Astrocyte (in vitro differentiated cells and primary cell): ENCODE measurements around the gene PEX3. TPM values are rescaled to one million over a fixed set of nuclear protein-coding genes. Genes with fewer than 3 reads are reported as not detected.
"Not testable (repeated sequence)": the region's sequence is repeated elsewhere in the genome, so short reads cannot be mapped to it uniquely, and the experiment has no call there.

Experiments used
- DNase-seq: peaks from one replicate; pipeline ENCODE4 v3.0.0-alpha.2; 2010; ENCODE audit warnings: low read depth
- FAIRE-seq: peaks from 2 replicates; lab custom pipeline; 2011; peaks lifted over from hg19 to GRCh38; lab: Jason Lieb, UNC
- H2AFZ ChIP-seq: 2 replicates; pipeline ENCODE4 v1.6.0; 2012; ENCODE audit warnings: low read depth, low read length, inconsistent platforms
- H3K27ac ChIP-seq: 2 replicates; pipeline ENCODE4 v1.5.1; 2011; ENCODE audit warnings: low read depth, low read length, inconsistent platforms
- H3K27me3 ChIP-seq: 2 replicates; pipeline ENCODE4 v1.6.0; 2011; ENCODE audit warnings: low read length, inconsistent platforms; ENCODE audit not compliant: insufficient read depth
- H3K36me3 ChIP-seq: 2 replicates; pipeline ENCODE4 v1.5.1; 2011; ENCODE audit warnings: low read length, inconsistent platforms; ENCODE audit not compliant: insufficient read depth
- H3K4me1 ChIP-seq: 2 replicates; pipeline ENCODE4 v1.5.1; 2011; ENCODE audit warnings: low read length, inconsistent platforms; ENCODE audit not compliant: insufficient read depth
- H3K4me2 ChIP-seq: 2 replicates; pipeline ENCODE4 v1.6.0; 2012; ENCODE audit warnings: low read length, inconsistent platforms
- H3K4me3 ChIP-seq: 2 replicates; pipeline ENCODE4 v1.5.1; 2011; ENCODE audit warnings: low read depth, mild to moderate bottlenecking, low read length, inconsistent platforms; ENCODE audit not compliant: insufficient read depth
- H3K79me2 ChIP-seq: 2 replicates; pipeline ENCODE4 v1.6.0; 2012; ENCODE audit warnings: mild to moderate bottlenecking, low read length, inconsistent platforms; ENCODE audit not compliant: insufficient read depth
- H3K9ac ChIP-seq: 2 replicates; pipeline ENCODE4 v1.6.0; 2012; ENCODE audit warnings: mild to moderate bottlenecking, low read length, inconsistent platforms
- H3K9me3 ChIP-seq: 2 replicates; pipeline ENCODE4 v1.5.1; 2012; ENCODE audit warnings: low read depth, mild to moderate bottlenecking, low read length, inconsistent platforms; ENCODE audit not compliant: insufficient read depth
- H4K20me1 ChIP-seq: 2 replicates; pipeline ENCODE4 v1.6.0; 2012; ENCODE audit warnings: low read length, inconsistent platforms; ENCODE audit not compliant: insufficient read depth
- H3K27ac Mint-ChIP-seq: one replicate; pipeline ENCODE4 v1.8.0; 2021; ENCODE audit warnings: mild to moderate bottlenecking, mixed read lengths; ENCODE audit not compliant: unreplicated experiment
- H3K27me3 Mint-ChIP-seq: one replicate; pipeline ENCODE4 v1.8.0; 2021; ENCODE audit warnings: low read depth, mixed read lengths; ENCODE audit not compliant: unreplicated experiment
- H3K36me3 Mint-ChIP-seq: one replicate; pipeline ENCODE4 v1.8.0; 2021; ENCODE audit warnings: low read depth, mixed read lengths; ENCODE audit not compliant: unreplicated experiment
- H3K4me1 Mint-ChIP-seq: one replicate; pipeline ENCODE4 v1.8.0; 2021; ENCODE audit warnings: low read depth, mixed read lengths; ENCODE audit not compliant: unreplicated experiment
- H3K4me3 Mint-ChIP-seq: one replicate; pipeline ENCODE4 v1.8.0; 2021; ENCODE audit warnings: mild to moderate bottlenecking, moderate library complexity, mixed read lengths; ENCODE audit not compliant: unreplicated experiment
- H3K9me3 Mint-ChIP-seq: one replicate; pipeline ENCODE4 v1.8.0; 2021; ENCODE audit warnings: mild to moderate bottlenecking, mixed read lengths; ENCODE audit not compliant: unreplicated experiment
- CTCF ChIP-seq: IDR thresholded peaks from 2 replicates; pipeline ENCODE4 v1.5.1; 2011; ENCODE audit warnings: low read depth, mild to moderate bottlenecking, inconsistent platforms, low read length, moderate library complexity; ENCODE audit not compliant: insufficient read depth
- EZH2 ChIP-seq: IDR thresholded peaks from 2 replicates; pipeline ENCODE4 v1.6.1; 2012; ENCODE audit warnings: mild to moderate bottlenecking, low read length, inconsistent platforms; ENCODE audit not compliant: insufficient read depth
- total RNA-seq: library from RNA; stranded (reverse); gene quantifications from 2 replicates; pipeline ENCODE4 v1.2.1, GENCODE V29; 2021

PEX3 gene
- total RNA-seq, 1 donor from 2014 or later, result 14.2 TPM

- no peaks in the 10 kb centered on the region for H3K9me3 ChIP-seq
- Mint-ChIP-seq H3K4me1 (peaks cover 14% of the 10 kb centered on the region), H3K36me3 (peaks cover 3% of the 10 kb centered on the region), H3K9me3 (no peaks in the 10 kb centered on the region), H3K27ac (peak overlapping the region; percentile 58), H3K27me3 (no peaks in the 10 kb centered on the region), H3K4me3 (no peak overlapping the region)
- H3K4me1 ChIP-seq, result peaks cover 8% of the 10 kb centered on the region
- no peak overlapping the region for H2AFZ ChIP-seq
- no peaks in the 10 kb centered on the region for H3K36me3 ChIP-seq
- FAIRE-seq (no peak), DNase-seq (peak; percentile 50)
- H3K27me3 ChIP-seq, result no peaks in the 10 kb centered on the region
- TF ChIP-seq EZH2 (no peak), CTCF (no peak)
- no peak overlapping the region for H3K4me3 ChIP-seq
- H3K79me2 ChIP-seq, result peaks cover 18% of the 10 kb centered on the region
- H3K27ac ChIP-seq, result peak overlapping the region; percentile 31
- no peak overlapping the region for H3K9ac ChIP-seq
- H4K20me1 ChIP-seq, result no peaks in the 10 kb centered on the region
- peak overlapping the region; percentile 42 for H3K4me2 ChIP-seq
Observed at GRCh38 chr6:143457563-143458359, 7.2 kb downstream of the PEX3 start.

GRCh38 chr6:143465546-143465945, 14.9 kb downstream of the PEX3 start:
- FAIRE-seq (no peak), DNase-seq (no peak)
- H3K27ac Mint-ChIP-seq, result no peak overlapping the region
- no peaks in the 10 kb centered on the region for H3K4me1 Mint-ChIP-seq
- no peaks in the 10 kb centered on the region for H3K27me3 Mint-ChIP-seq
- no peak overlapping the region for H3K4me3 Mint-ChIP-seq
- no peaks in the 10 kb centered on the region for H4K20me1 ChIP-seq
- no peak overlapping the region for H3K4me3 ChIP-seq
- H3K27me3 ChIP-seq, result no peaks in the 10 kb centered on the region
- no peaks in the 10 kb centered on the region for H3K9me3 Mint-ChIP-seq
- H3K27ac ChIP-seq, result no peak overlapping the region
- no peak overlapping the region for H2AFZ ChIP-seq
- H3K36me3 ChIP-seq, result peaks cover 7% of the 10 kb centered on the region
- H3K36me3 Mint-ChIP-seq, result peaks cover 3% of the 10 kb centered on the region
- no peak overlapping the region for H3K4me2 ChIP-seq
- no peaks in the 10 kb centered on the region for H3K4me1 ChIP-seq
- no peak overlapping the region for H3K9ac ChIP-seq
- TF ChIP-seq CTCF (no peak), EZH2 (no peak)
- H3K9me3 ChIP-seq, result no peaks in the 10 kb centered on the region
- H3K79me2 ChIP-seq, result no peaks in the 10 kb centered on the region

GRCh38 chr6:143468026-143468425, 17.4 kb downstream of the PEX3 start:
- Mint-ChIP-seq H3K27me3 (no peaks in the 10 kb centered on the region), H3K27ac (no peak overlapping the region), H3K4me3 (no peak overlapping the region), H3K9me3 (no peaks in the 10 kb centered on the region), H3K36me3 (peaks cover 7% of the 10 kb centered on the region), H3K4me1 (no peaks in the 10 kb centered on the region)
- Histone ChIP-seq H3K4me3 (no peak overlapping the region), H3K4me1 (no peaks in the 10 kb centered on the region), H2AFZ (no peak overlapping the region), H3K79me2 (no peaks in the 10 kb centered on the region), H3K9ac (no peak overlapping the region), H3K9me3 (no peaks in the 10 kb centered on the region), H3K27ac (no peak overlapping the region), H3K36me3 (peaks cover 12% of the 10 kb centered on the region), H3K27me3 (no peaks in the 10 kb centered on the region), H4K20me1 (no peaks in the 10 kb centered on the region), H3K4me2 (no peak overlapping the region)
- no peak for TF ChIP-seq CTCF
- no peak for TF ChIP-seq EZH2
- FAIRE-seq (no peak), DNase-seq (no peak)

- H3K27me3 ChIP-seq, H3K4me1 Mint-ChIP-seq, H2AFZ ChIP-seq, H3K27me3 Mint-ChIP-seq, DNase-seq, H4K20me1 ChIP-seq, H3K79me2 ChIP-seq, H3K9me3 ChIP-seq, FAIRE-seq, H3K4me3 ChIP-seq, H3K4me3 Mint-ChIP-seq, H3K4me1 ChIP-seq, H3K9ac ChIP-seq, H3K27ac ChIP-seq, H3K4me2 ChIP-seq, H3K9me3 Mint-ChIP-seq, H3K27ac Mint-ChIP-seq: not testable (repeated sequence)
- peaks cover 15% of the 10 kb centered on the region for H3K36me3 Mint-ChIP-seq
- H3K36me3 ChIP-seq, result peaks cover 16% of the 10 kb centered on the region
Observed at GRCh38 chr6:143468823-143469222, 18.2 kb downstream of the PEX3 start.
